Measurements from ENCODE around the gene SERPINA4. TPM values are rescaled to one million over a fixed set of nuclear protein-coding genes. Genes with fewer than 3 reads are reported as not detected.

The SERPINA4 gene
- total RNA-seq, 1 donor from 2014 or later: not detected

DNA sequence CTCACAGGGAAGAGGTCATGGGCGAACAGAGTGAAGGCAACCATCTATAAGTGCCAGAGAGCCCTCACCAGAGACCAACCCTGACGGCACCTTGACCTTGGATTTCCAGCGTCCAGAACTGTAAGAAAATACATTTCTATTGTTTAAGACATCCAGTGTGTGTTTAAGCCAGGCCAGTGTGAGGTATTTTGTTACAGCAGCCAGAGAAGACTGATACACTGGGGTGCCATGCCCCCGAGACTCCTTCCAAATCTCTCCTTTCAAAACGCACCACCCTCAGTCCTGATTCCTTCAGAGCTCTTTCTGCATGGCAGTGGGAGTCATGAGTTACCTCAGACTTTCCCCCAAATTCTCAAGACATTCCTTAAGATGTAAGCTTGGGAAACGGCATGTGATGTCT, 17.5 kb downstream of the SERPINA4 start:
- no peaks in the 10 kb centered on the region for H3K36me3 Mint-ChIP-seq (ENCODE audit: unreplicated experiment)
- no peak overlapping the region for H3K4me3 Mint-ChIP-seq (ENCODE audit: unreplicated experiment)
- no peak overlapping the region for H3K27ac Mint-ChIP-seq (ENCODE audit: unreplicated experiment)
- TF ChIP-seq, protein P1, sequence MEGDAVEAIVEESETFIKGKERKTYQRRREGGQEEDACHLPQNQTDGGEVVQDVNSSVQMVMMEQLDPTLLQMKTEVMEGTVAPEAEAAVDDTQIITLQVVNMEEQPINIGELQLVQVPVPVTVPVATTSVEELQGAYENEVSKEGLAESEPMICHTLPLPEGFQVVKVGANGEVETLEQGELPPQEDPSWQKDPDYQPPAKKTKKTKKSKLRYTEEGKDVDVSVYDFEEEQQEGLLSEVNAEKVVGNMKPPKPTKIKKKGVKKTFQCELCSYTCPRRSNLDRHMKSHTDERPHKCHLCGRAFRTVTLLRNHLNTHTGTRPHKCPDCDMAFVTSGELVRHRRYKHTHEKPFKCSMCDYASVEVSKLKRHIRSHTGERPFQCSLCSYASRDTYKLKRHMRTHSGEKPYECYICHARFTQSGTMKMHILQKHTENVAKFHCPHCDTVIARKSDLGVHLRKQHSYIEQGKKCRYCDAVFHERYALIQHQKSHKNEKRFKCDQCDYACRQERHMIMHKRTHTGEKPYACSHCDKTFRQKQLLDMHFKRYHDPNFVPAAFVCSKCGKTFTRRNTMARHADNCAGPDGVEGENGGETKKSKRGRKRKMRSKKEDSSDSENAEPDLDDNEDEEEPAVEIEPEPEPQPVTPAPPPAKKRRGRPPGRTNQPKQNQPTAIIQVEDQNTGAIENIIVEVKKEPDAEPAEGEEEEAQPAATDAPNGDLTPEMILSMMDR (IDR thresholded peaks at IDR 0.05): no peak
- H3K27me3 Mint-ChIP-seq (ENCODE audit: unreplicated experiment): peaks cover 3% of the 10 kb centered on the region
- H3K9me3 Mint-ChIP-seq (ENCODE audit: unreplicated experiment): no peaks in the 10 kb centered on the region
- no peak for DNase-seq (ENCODE audit: extremely low spot score, unreplicated experiment)
- peaks cover 5% of the 10 kb centered on the region for H3K4me1 Mint-ChIP-seq (ENCODE audit: unreplicated experiment)

GRCh38 chr14:94581127-94581999, 20.1 kb downstream of the SERPINA4 start, which contains the start of gene SERPINA5:
Gene SERPINA5 (plus strand): TSS chr14:94581426. CDS start chr14:94587363, 5,937 bp downstream.
- Mint-ChIP-seq H3K9me3 (ENCODE audit: unreplicated experiment) (no peaks in the 10 kb centered on the region), H3K4me3 (ENCODE audit: unreplicated experiment) (no peak within 1 kb of the TSS), H3K36me3 (ENCODE audit: unreplicated experiment) (no peaks in the 10 kb centered on the region), H3K27me3 (ENCODE audit: unreplicated experiment) (peaks cover 3% of the 10 kb centered on the region), H3K4me1 (ENCODE audit: unreplicated experiment) (peaks cover 5% of the 10 kb centered on the region), H3K27ac (ENCODE audit: unreplicated experiment) (no peak within 1 kb of the TSS)
- TF ChIP-seq, protein P1 (IDR thresholded peaks at IDR 0.05): no peak
- DNase-seq (ENCODE audit: extremely low spot score, unreplicated experiment): no peak

GRCh38 chr14:94582199-94582750, 21.0 kb downstream of the SERPINA4 start:
- no peak overlapping the region for H3K4me3 Mint-ChIP-seq (ENCODE audit: unreplicated experiment)
- no peak for DNase-seq (ENCODE audit: extremely low spot score, unreplicated experiment)
- H3K4me1 Mint-ChIP-seq (ENCODE audit: unreplicated experiment): peaks cover 5% of the 10 kb centered on the region
- TF ChIP-seq, protein P1 (IDR thresholded peaks at IDR 0.05): no peak
- H3K9me3 Mint-ChIP-seq (ENCODE audit: unreplicated experiment): no peaks in the 10 kb centered on the region
- peaks cover 3% of the 10 kb centered on the region for H3K27me3 Mint-ChIP-seq (ENCODE audit: unreplicated experiment)
- no peaks in the 10 kb centered on the region for H3K36me3 Mint-ChIP-seq (ENCODE audit: unreplicated experiment)
- H3K27ac Mint-ChIP-seq (ENCODE audit: unreplicated experiment): no peak overlapping the region

GRCh38 chr14:94582851-94583250, 21.6 kb downstream of the SERPINA4 start:
- Mint-ChIP-seq H3K9me3 (ENCODE audit: unreplicated experiment) (no peaks in the 10 kb centered on the region), H3K27ac (ENCODE audit: unreplicated experiment) (no peak overlapping the region), H3K36me3 (ENCODE audit: unreplicated experiment) (no peaks in the 10 kb centered on the region), H3K4me3 (ENCODE audit: unreplicated experiment) (no peak overlapping the region), H3K4me1 (ENCODE audit: unreplicated experiment) (peaks cover 5% of the 10 kb centered on the region), H3K27me3 (ENCODE audit: unreplicated experiment) (peaks cover 3% of the 10 kb centered on the region)
- TF ChIP-seq, protein P1 (IDR thresholded peaks at IDR 0.05): no peak
- no peak for DNase-seq (ENCODE audit: extremely low spot score, unreplicated experiment)

DNA sequence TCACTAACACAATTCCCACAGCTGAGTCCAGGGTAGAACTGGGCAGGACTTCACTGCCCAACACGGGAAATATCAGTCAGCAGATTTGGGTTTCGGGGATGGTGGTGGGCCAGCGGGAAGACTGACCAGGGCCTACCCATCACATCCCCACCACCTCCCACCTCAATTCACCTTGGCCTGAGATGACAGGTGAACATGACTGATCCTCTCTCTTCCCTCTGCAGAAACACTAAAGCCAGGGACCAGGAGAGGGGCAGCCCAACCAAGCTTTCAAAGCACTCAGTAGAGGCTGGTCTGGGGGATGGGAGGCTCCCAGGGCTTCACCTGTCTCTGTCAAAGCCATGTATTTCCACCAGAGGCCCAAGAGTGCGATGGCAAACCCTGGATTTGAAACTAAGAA, 22.3 kb downstream of the SERPINA4 start:
- TF ChIP-seq, protein P1 (IDR thresholded peaks at IDR 0.05): no peak
- H3K27ac Mint-ChIP-seq (ENCODE audit: unreplicated experiment): no peak overlapping the region
- H3K9me3 Mint-ChIP-seq (ENCODE audit: unreplicated experiment): no peaks in the 10 kb centered on the region
- no peak overlapping the region for H3K4me3 Mint-ChIP-seq (ENCODE audit: unreplicated experiment)
- peaks cover 5% of the 10 kb centered on the region for H3K4me1 Mint-ChIP-seq (ENCODE audit: unreplicated experiment)
- H3K36me3 Mint-ChIP-seq (ENCODE audit: unreplicated experiment): no peaks in the 10 kb centered on the region
- H3K27me3 Mint-ChIP-seq (ENCODE audit: unreplicated experiment): peaks cover 3% of the 10 kb centered on the region
- no peak for DNase-seq (ENCODE audit: extremely low spot score, unreplicated experiment)

Measured in osteocyte (in vitro differentiated cells).